Thyroid gland (tissue), 4 donors: Measurements from ENCODE around the gene PRICKLE4. TPM values are rescaled to one million over a fixed set of nuclear protein-coding genes. Genes with fewer than 3 reads are reported as not detected.

Source experiments
- DNase-seq, 2 donors: peaks; one replicate each; pipeline ENCODE4 v3.0.0-alpha.2; 2019
- H3K27ac ChIP-seq, 3 donors: fragments of 200-600 bp; sonication (generic); 1 replicate in 2 of 3; 2 replicates in 1 of 3; pipeline ENCODE4 v1.5.1; 2016 to 2019; ENCODE audit warnings: mild to moderate bottlenecking in 1 of 3, moderate library complexity in 1 of 3
- H3K27me3 ChIP-seq: fragments of 200-600 bp; sonication (generic); one replicate; pipeline ENCODE4 v1.5.1; 2019
- H3K36me3 ChIP-seq, 2 donors: fragments of 200-600 bp; sonication (generic); one replicate each; pipeline ENCODE4 v1.5.1; 2016 to 2019
- H3K4me1 ChIP-seq, 2 donors: fragments of 200-600 bp; sonication (generic); one replicate each; pipeline ENCODE4 v1.5.1; 2017 to 2019
- H3K4me3 ChIP-seq, 3 donors: fragments of 200-600 bp; sonication (generic); replicated peaks in 1 of 3; 1 replicate in 2 of 3; 2 replicates in 1 of 3; pipeline ENCODE4 v1.5.1; 2016; ENCODE audit warnings: mild to moderate bottlenecking in 1 of 3
- H3K9me3 ChIP-seq: fragments of 200-600 bp; sonication (generic); one replicate; pipeline ENCODE4 v1.5.1; 2017
- CTCF ChIP-seq, 6 experiments: fragments of 200-600 bp in 3 of 6; fragments of 450-650 bp in 3 of 6; sonication (generic) in 3 of 6; IDR thresholded peaks; one replicate each; pipeline ENCODE4 v1.5.1; 2016 to 2019; ENCODE audit warnings: antibody characterized with exemption in 6 of 6, mild to moderate bottlenecking in 2 of 6, inconsistent platforms in 1 of 6, moderate library complexity in 1 of 6
- POLR2A ChIP-seq, 2 donors: fragments of 450-650 bp; IDR thresholded peaks; one replicate each; pipeline ENCODE4 v1.6.1; 2017; ENCODE audit warnings: antibody characterized with exemption in 2 of 2, mild to moderate bottlenecking in 2 of 2, moderate library complexity in 1 of 2
- WGBS, 2 donors: methylation state at CpG; one replicate each; pipeline ENCODE4 v1.1.5; 2017; 5-methylcytosine and 5-hydroxymethylcytosine counted together
- intact Hi-C: fragments of 100-400 bp; cut with DNase I; formaldehyde crosslinking; loops from one replicate; pipeline ENCODE4 v1.15.1; 2023
- small RNA-seq: library from RNA; depleted of rRNA; stranded (forward); fragments of <200 nt; gene quantifications from one replicate; pipeline ENCODE3, GENCODE V24; 2016
- total RNA-seq, 4 donors: library from RNA; depleted of rRNA; stranded (reverse); fragments of >200 nt; gene quantifications; one replicate each; pipeline ENCODE4 v1.2.3, GENCODE V29; 2016

Gene PRICKLE4
- total RNA-seq, 4 donors from 2014 or later: 4.0 to 15.6 (median 12.7) TPM

GRCh38 chr6:41832263-41832662 is 51.7 kb downstream of the PRICKLE4 start:
- WGBS, 2 donors: 86 to 91% methylated on average over 3 of the region's 3 CpGs
- Histone ChIP-seq H3K36me3 (no peaks in the 10 kb centered on the region), H3K9me3 (no peaks in the 10 kb centered on the region), H3K4me1 (no peaks in the 10 kb centered on the region), H3K27ac (no peak overlapping the region), H3K4me3 (no peak overlapping the region), H3K27me3 (no peaks in the 10 kb centered on the region)
- intact Hi-C loops: no loop called here
- no peak for DNase-seq
- no peak for TF ChIP-seq CTCF (IDR thresholded peaks at IDR 0.05)
- TF ChIP-seq POLR2A (IDR thresholded peaks at IDR 0.05): no peak

GRCh38 chr6:41836022-41836659 is 55.6 kb downstream of the PRICKLE4 start:
- Histone ChIP-seq H3K4me1 (no peaks in the 10 kb centered on the region), H3K27me3 (no peaks in the 10 kb centered on the region), H3K27ac (no peak overlapping the region), H3K4me3 (no peak overlapping the region), H3K36me3 (no peaks in the 10 kb centered on the region), H3K9me3 (no peaks in the 10 kb centered on the region)
- WGBS, 2 donors: 93% methylated on average over 5 of the region's 5 CpGs
- TF ChIP-seq POLR2A (IDR thresholded peaks at IDR 0.05): no peak
- no peak for TF ChIP-seq CTCF (IDR thresholded peaks at IDR 0.05)
- DNase-seq: no peak
- intact Hi-C loops: no loop called here

GRCh38 chr6:41836660-41837052 is 56.1 kb downstream of the PRICKLE4 start:
- H3K36me3 ChIP-seq: no peaks in the 10 kb centered on the region

More at GRCh38 chr6:41836660-41837052, 56.1 kb downstream of the PRICKLE4 start:
- TF ChIP-seq CTCF (IDR thresholded peaks at IDR 0.05) (no peak), POLR2A (IDR thresholded peaks at IDR 0.05) (no peak)
- intact Hi-C loops: no loop called here
- no peak overlapping the region for H3K27ac ChIP-seq
- DNase-seq: no peak
- no peaks in the 10 kb centered on the region for H3K4me1 ChIP-seq
- H3K4me3 ChIP-seq: no peak overlapping the region
- H3K9me3 ChIP-seq: no peaks in the 10 kb centered on the region
- H3K27me3 ChIP-seq: no peaks in the 10 kb centered on the region
- WGBS, 2 donors: 89 to 93% methylated on average over 2 of the region's 2 CpGs

Small RNA genes lying within 50 kb of the gene (small RNA-seq; reads per million reads assigned to genes)
- gene AL365205.2: not detected
- not detected for gene AL365205.3
- not detected for gene RF00393

Other genes starting within 250 kb of the PRICKLE4 start
- 10 to 100 TPM; 12.6 to 42.4 (median 23.7) TPM for gene FOXP4, start 234.4 kb upstream of the PRICKLE4 start, total RNA-seq
- 1 to 10 TPM; 2.9 to 9.3 (median 6.5) TPM for gene MDFI, start 142.3 kb upstream of the PRICKLE4 start, total RNA-seq
- 10 to 100 TPM; 23.0 to 39.0 (median 34.9) TPM for gene TFEB, start 45.2 kb upstream of the PRICKLE4 start, total RNA-seq
- gene PGC, start 33.4 kb upstream of the PRICKLE4 start, total RNA-seq: not detected
- gene FRS3, start 882 bp upstream of the PRICKLE4 start, total RNA-seq: 1 to 10 TPM; 4.0 to 6.7 (median 5.8) TPM
- gene TOMM6, start 6.9 kb downstream of the PRICKLE4 start, total RNA-seq: 100 to 1,000 TPM in 3 of 4 donors, 10 to 100 TPM in 1; 96.3 to 134 (median 124) TPM
- gene USP49, start 114.6 kb downstream of the PRICKLE4 start, total RNA-seq: 10 to 100 TPM in 3 of 4 donors, 1 to 10 TPM in 1; 9.8 to 17.5 (median 13.8) TPM
- 10 to 100 TPM; 20.6 to 27.1 (median 24.3) TPM for gene MED20, start 140.4 kb downstream of the PRICKLE4 start, total RNA-seq
- 1 to 10 TPM; 2.8 to 6.1 (median 4.2) TPM for gene BYSL, start 140.7 kb downstream of the PRICKLE4 start, total RNA-seq
- gene CCND3, start 161.0 kb downstream of the PRICKLE4 start, total RNA-seq: 100 to 1,000 TPM; 103 to 204 (median 166) TPM